Mesenchymal stem cell (in vitro differentiated cells and primary cell): ENCODE results near the gene TNNT2.

Experiments
- DNase-seq: peaks from one replicate; pipeline ENCODE4 v3.0.0-alpha.2; 2013
- H2AFZ ChIP-seq: one replicate; pipeline ENCODE4 v1.6.1; 2013; ENCODE audit warnings: low read depth, mild to moderate bottlenecking, control low read depth, inconsistent platforms, low read length, moderate library complexity
- H2AK5ac ChIP-seq: 2 replicates; pipeline ENCODE4 v1.6.1; 2013; ENCODE audit warnings: low read length, moderate library complexity, mild to moderate bottlenecking, inconsistent platforms; ENCODE audit not compliant: severe bottlenecking
- H2BK120ac ChIP-seq: one replicate; pipeline ENCODE4 v1.6.1; 2013; ENCODE audit warnings: low read depth, mild to moderate bottlenecking, inconsistent platforms, low read length, moderate library complexity
- H2BK12ac ChIP-seq, 2 experiments: one replicate each; pipeline ENCODE4 v1.6.1; 2013; ENCODE audit warnings: inconsistent platforms in 2 of 2, low read length in 2 of 2, mild to moderate bottlenecking in 2 of 2, moderate library complexity in 2 of 2, control low read depth in 1 of 2
- H2BK15ac ChIP-seq: one replicate; pipeline ENCODE4 v1.6.1; 2013; ENCODE audit warnings: mild to moderate bottlenecking, low read depth, inconsistent platforms; ENCODE audit not compliant: poor library complexity, severe bottlenecking
- H2BK5ac ChIP-seq: 2 replicates; pipeline ENCODE4 v1.6.1; 2013; ENCODE audit warnings: low read depth, mild to moderate bottlenecking, low read length, control low read depth, inconsistent platforms; ENCODE audit not compliant: poor library complexity, severe bottlenecking
- H3K14ac ChIP-seq, 2 experiments: one replicate each; pipeline ENCODE4 v1.6.1; 2013; ENCODE audit warnings: inconsistent platforms in 2 of 2, low read length in 2 of 2, control low read depth in 1 of 2, mild to moderate bottlenecking in 1 of 2, moderate library complexity in 1 of 2
- H3K18ac ChIP-seq, 2 experiments: one replicate each; pipeline ENCODE4 v1.6.1; 2013; ENCODE audit warnings: inconsistent platforms in 2 of 2, low read length in 2 of 2, control low read depth in 1 of 2, low read depth in 1 of 2, mild to moderate bottlenecking in 1 of 2
- H3K23ac ChIP-seq, 2 experiments: one replicate each; pipeline ENCODE4 v1.6.1; 2013; ENCODE audit warnings: inconsistent platforms in 2 of 2, low read length in 2 of 2, mild to moderate bottlenecking in 2 of 2, moderate library complexity in 2 of 2, control low read depth in 1 of 2
- H3K27ac ChIP-seq: 2 replicates; pipeline ENCODE4 v1.5.1; 2013; ENCODE audit warnings: mild to moderate bottlenecking, moderate library complexity, low read length, control low read depth, inconsistent platforms; ENCODE audit not compliant: poor library complexity, severe bottlenecking
- H3K27me3 ChIP-seq, 2 experiments: 2 replicates each; pipeline versions ENCODE4 v1.6.1 to v1.7.0; 2013; ENCODE audit warnings: low read length in 2 of 2, mild to moderate bottlenecking in 2 of 2, moderate library complexity in 2 of 2, control low read depth in 1 of 2, inconsistent platforms in 1 of 2; ENCODE audit not compliant: control insufficient read depth in 1 of 2, insufficient read depth in 1 of 2
- H3K36me3 ChIP-seq, 2 experiments: 2 replicates each; pipeline versions ENCODE4 v1.6.1 to v1.7.0; 2013; ENCODE audit warnings: low read length in 2 of 2, control low read depth in 1 of 2, inconsistent platforms in 1 of 2, low read depth in 1 of 2, mild to moderate bottlenecking in 1 of 2; ENCODE audit not compliant: insufficient read depth in 2 of 2, control insufficient read depth in 1 of 2
- H3K4ac ChIP-seq, 2 experiments: one replicate each; pipeline ENCODE4 v1.6.1; 2013; ENCODE audit warnings: inconsistent platforms in 2 of 2, low read length in 2 of 2, mild to moderate bottlenecking in 2 of 2, moderate library complexity in 2 of 2, control low read depth in 1 of 2, low read depth in 1 of 2
- H3K4me1 ChIP-seq: 2 replicates; pipeline ENCODE4 v1.6.1; 2013; ENCODE audit warnings: low read depth, low read length, control low read depth; ENCODE audit not compliant: control insufficient read depth, insufficient read depth
- H3K4me2 ChIP-seq: 2 replicates; pipeline ENCODE4 v1.6.1; 2013; ENCODE audit warnings: low read length, mild to moderate bottlenecking, inconsistent platforms; ENCODE audit not compliant: poor library complexity, severe bottlenecking
- H3K4me3 ChIP-seq, 2 experiments: 2 replicates each; pipeline versions ENCODE4 v1.5.1 to v1.7.0; 2013; ENCODE audit warnings: low read length in 2 of 2, mild to moderate bottlenecking in 2 of 2, control low read depth in 1 of 2, low read depth in 1 of 2; ENCODE audit not compliant: insufficient read depth in 1 of 2
- H3K79me1 ChIP-seq: replicated peaks from 2 replicates; pipeline ENCODE4 v1.6.1; 2013; ENCODE audit warnings: mild to moderate bottlenecking, control low read depth, low read length, inconsistent platforms; ENCODE audit not compliant: poor library complexity, severe bottlenecking
- H3K9ac ChIP-seq: 2 replicates; pipeline ENCODE4 v1.7.0; 2013; ENCODE audit warnings: mild to moderate bottlenecking, low read length, moderate library complexity
- H3K9me3 ChIP-seq: 2 replicates; pipeline ENCODE4 v1.7.0; 2013; ENCODE audit warnings: mild to moderate bottlenecking, low read length; ENCODE audit not compliant: control insufficient read depth
- H4K8ac ChIP-seq: one replicate; pipeline ENCODE4 v1.6.1; 2013; ENCODE audit warnings: inconsistent platforms, mild to moderate bottlenecking, low read length, moderate library complexity
- H4K91ac ChIP-seq: one replicate; pipeline ENCODE4 v1.6.1; 2013; ENCODE audit warnings: mild to moderate bottlenecking, low read length, inconsistent platforms
- WGBS: methylation state at CpG from one replicate; pipeline ENCODE4 v1.1.7; 2013; ENCODE audit warnings: mixed read lengths; 5-methylcytosine and 5-hydroxymethylcytosine counted together

Gene TNNT2

GRCh38 chr1:201345081-201345355, 32.5 kb downstream of the TNNT2 start:
- H3K9ac ChIP-seq: no peak overlapping the region
- H3K23ac ChIP-seq: no peak overlapping the region
- DNase-seq: no peak
- H3K4me1 ChIP-seq: peaks cover 3% of the 10 kb centered on the region
- H3K27ac ChIP-seq: no peak overlapping the region
- H4K91ac ChIP-seq: no peak overlapping the region
- no peak overlapping the region for H2AK5ac ChIP-seq
- H3K27me3 ChIP-seq: peaks cover 19 to 59% of the 10 kb centered on the region in 2 experiments
- WGBS: 90% methylated on average over 4 of the region's 5 CpGs
- H3K14ac ChIP-seq: no peak overlapping the region
- no peak overlapping the region for H2AFZ ChIP-seq
- no peak overlapping the region for H4K8ac ChIP-seq
- H2BK15ac ChIP-seq: no peak overlapping the region
- no peak overlapping the region for H2BK12ac ChIP-seq
- H3K4me2 ChIP-seq: no peak overlapping the region
- H3K4me3 ChIP-seq: no peak overlapping the region
- no peak overlapping the region for H2BK5ac ChIP-seq
- no peak overlapping the region for H3K4ac ChIP-seq
- no peak overlapping the region for H3K18ac ChIP-seq
- H3K36me3 ChIP-seq: no peaks in the 10 kb centered on the region
- H3K79me1 ChIP-seq: no peaks in the 10 kb centered on the region
- H3K9me3 ChIP-seq: peaks cover 38% of the 10 kb centered on the region
- no peak overlapping the region for H2BK120ac ChIP-seq

- Histone ChIP-seq H2BK12ac (no peak overlapping the region), H3K4ac (no peak overlapping the region), H4K91ac (no peak overlapping the region), H2BK15ac (no peak overlapping the region), H2BK120ac (no peak overlapping the region), H3K4me3 (no peak overlapping the region), H3K4me2 (no peak overlapping the region), H3K9ac (no peak overlapping the region), H3K4me1 (peaks cover 3% of the 10 kb centered on the region), H3K79me1 (no peaks in the 10 kb centered on the region), H3K36me3 (no peaks in the 10 kb centered on the region), H2AFZ (no peak overlapping the region), H3K18ac (no peak overlapping the region), H3K27ac (no peak overlapping the region), H3K27me3 (peaks cover 19 to 59% of the 10 kb centered on the region in 2 experiments), H3K14ac (no peak overlapping the region), H2AK5ac (no peak overlapping the region), H3K23ac (no peak overlapping the region), H4K8ac (no peak overlapping the region), H3K9me3 (peaks cover 38% of the 10 kb centered on the region), H2BK5ac (no peak overlapping the region)
- 60% methylated on average over 7 of the region's 7 CpGs for WGBS
- DNase-seq: no peak
These were observed 33.0 kb downstream of the TNNT2 start for GRCh38 chr1:201344206-201345080.

- no peak for DNase-seq
- Histone ChIP-seq H3K4me3 (no peak overlapping the region), H4K91ac (no peak overlapping the region), H4K8ac (no peak overlapping the region), H3K4me1 (peaks cover 2% of the 10 kb centered on the region), H3K36me3 (no peaks in the 10 kb centered on the region), H3K9ac (no peak overlapping the region), H3K18ac (no peak overlapping the region), H2AK5ac (no peak overlapping the region), H3K9me3 (peaks cover 38% of the 10 kb centered on the region), H2BK120ac (no peak overlapping the region), H2BK5ac (no peak overlapping the region), H3K79me1 (no peaks in the 10 kb centered on the region), H3K27ac (no peak overlapping the region), H2AFZ (no peak overlapping the region), H3K23ac (no peak overlapping the region), H3K4me2 (no peak overlapping the region), H3K14ac (no peak overlapping the region), H3K4ac (no peak overlapping the region), H2BK15ac (no peak overlapping the region), H2BK12ac (no peak overlapping the region), H3K27me3 (peaks cover 18 to 54% of the 10 kb centered on the region in 2 experiments)
- WGBS: no CpG with 5 or more reads among the region's 1 CpG
These were observed 36.1 kb downstream of the TNNT2 start for GRCh38 chr1:201341377-201341776.

GRCh38 chr1:201336711-201337450, 40.6 kb downstream of the TNNT2 start:
- peak overlapping the region in 1 of 2 experiments; percentile 24 for H3K18ac ChIP-seq
- H2BK120ac ChIP-seq: no peak overlapping the region
- 86% methylated on average over 9 of the region's 9 CpGs for WGBS
- H2BK5ac ChIP-seq: no peak overlapping the region
- H3K4ac ChIP-seq: no peak overlapping the region
- H3K4me3 ChIP-seq: no peak overlapping the region
- peaks cover 18% of the 10 kb centered on the region for H3K9me3 ChIP-seq
- H2AK5ac ChIP-seq: no peak overlapping the region
- peaks cover 26 to 45% of the 10 kb centered on the region in 2 experiments for H3K27me3 ChIP-seq
- no peaks in the 10 kb centered on the region for H3K36me3 ChIP-seq
- H4K8ac ChIP-seq: no peak overlapping the region
- no peak overlapping the region for H3K4me2 ChIP-seq
- no peak overlapping the region for H2AFZ ChIP-seq
- H3K79me1 ChIP-seq: no peaks in the 10 kb centered on the region
- DNase-seq: no peak
- H3K23ac ChIP-seq: no peak overlapping the region
- no peak overlapping the region for H2BK15ac ChIP-seq
- no peak overlapping the region for H3K27ac ChIP-seq
- H4K91ac ChIP-seq: no peak overlapping the region
- no peak overlapping the region for H3K14ac ChIP-seq
- no peak overlapping the region for H3K9ac ChIP-seq
- H2BK12ac ChIP-seq: no peak overlapping the region
- H3K4me1 ChIP-seq: peaks cover 2% of the 10 kb centered on the region
